ENCODE data around the gene CYP27C1.

DNA sequence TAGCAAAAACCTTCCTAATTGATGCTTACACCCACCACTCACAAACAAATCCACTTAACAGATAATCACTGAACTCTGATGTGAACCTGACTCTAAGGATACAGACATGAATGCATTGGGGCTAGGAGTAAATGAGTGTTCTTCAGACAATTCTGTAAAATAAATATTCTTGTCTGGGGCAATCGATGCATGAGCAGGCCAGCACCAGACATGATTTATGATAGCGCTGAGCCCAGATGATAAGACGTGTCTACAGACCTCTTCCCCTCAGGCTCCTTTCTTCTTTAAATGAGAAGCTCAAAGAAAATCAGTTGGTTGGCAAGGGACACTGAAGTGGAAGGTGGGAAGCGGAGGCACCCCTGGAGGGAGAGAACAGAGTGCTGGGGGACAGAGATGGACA, 85.9 kb downstream of the CYP27C1 start:
- no peak for TF ChIP-seq CREB1 (CRISPR knock-in tag; IDR thresholded peaks at IDR 0.05; ENCODE audit: low read depth)
- TF ChIP-seq REST (IDR thresholded peaks at IDR 0.05; ENCODE audit: unreplicated experiment) = no peak
- TF ChIP-seq, protein P1, sequence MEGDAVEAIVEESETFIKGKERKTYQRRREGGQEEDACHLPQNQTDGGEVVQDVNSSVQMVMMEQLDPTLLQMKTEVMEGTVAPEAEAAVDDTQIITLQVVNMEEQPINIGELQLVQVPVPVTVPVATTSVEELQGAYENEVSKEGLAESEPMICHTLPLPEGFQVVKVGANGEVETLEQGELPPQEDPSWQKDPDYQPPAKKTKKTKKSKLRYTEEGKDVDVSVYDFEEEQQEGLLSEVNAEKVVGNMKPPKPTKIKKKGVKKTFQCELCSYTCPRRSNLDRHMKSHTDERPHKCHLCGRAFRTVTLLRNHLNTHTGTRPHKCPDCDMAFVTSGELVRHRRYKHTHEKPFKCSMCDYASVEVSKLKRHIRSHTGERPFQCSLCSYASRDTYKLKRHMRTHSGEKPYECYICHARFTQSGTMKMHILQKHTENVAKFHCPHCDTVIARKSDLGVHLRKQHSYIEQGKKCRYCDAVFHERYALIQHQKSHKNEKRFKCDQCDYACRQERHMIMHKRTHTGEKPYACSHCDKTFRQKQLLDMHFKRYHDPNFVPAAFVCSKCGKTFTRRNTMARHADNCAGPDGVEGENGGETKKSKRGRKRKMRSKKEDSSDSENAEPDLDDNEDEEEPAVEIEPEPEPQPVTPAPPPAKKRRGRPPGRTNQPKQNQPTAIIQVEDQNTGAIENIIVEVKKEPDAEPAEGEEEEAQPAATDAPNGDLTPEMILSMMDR (conservative IDR thresholded peaks at IDR 0.05; ENCODE audit: low read depth in 2 of 2) = no peak
- TF ChIP-seq EZH2phosphoT487 (IDR thresholded peaks at IDR 0.05; ENCODE audit: unreplicated experiment) = no peak
- no peak for TF ChIP-seq EZH2 (IDR thresholded peaks at IDR 0.05; ENCODE audit: low read depth, unreplicated experiment)
- TF ChIP-seq POLR2AphosphoS5 (IDR thresholded peaks at IDR 0.05; ENCODE audit: low read depth) = no peak
- no peak for TF ChIP-seq NANOG (IDR thresholded peaks at IDR 0.05; ENCODE audit: borderline replicate concordance)

Measured in GM23338 (cell line).